Measurements from ENCODE around the gene LOC101059915.
"Not testable (repeated sequence)": the region's sequence is repeated elsewhere in the genome, so short reads cannot be mapped to it uniquely, and the experiment has no call there.

The LOC101059915 gene

GRCh38 chrX:71640002-71640401 is 27.3 kb upstream of the LOC101059915 start:
- DNase-seq (ENCODE audit: low read depth in 2 of 2): no peak

- DNase-seq (ENCODE audit: low read depth in 2 of 2): not testable (repeated sequence)
Observed at GRCh38 chrX:71644406-71644805, 22.9 kb upstream of the LOC101059915 start.

- DNase-seq (ENCODE audit: low read depth in 2 of 2): no peak
Observed at GRCh38 chrX:71650333-71650969, 16.9 kb upstream of the LOC101059915 start.

- DNase-seq (ENCODE audit: low read depth in 2 of 2): peak in 1 of 2 donors; percentile 62
Observed at GRCh38 chrX:71652405-71652804, 14.9 kb upstream of the LOC101059915 start.

GRCh38 chrX:71653344-71653743 is 14.0 kb upstream of the LOC101059915 start:
- no peak for DNase-seq (ENCODE audit: low read depth in 2 of 2)

GRCh38 chrX:71657267-71657666 is 10.1 kb upstream of the LOC101059915 start:
- DNase-seq (ENCODE audit: low read depth in 2 of 2): no peak

- DNase-seq (ENCODE audit: low read depth in 2 of 2): no peak
Observed at GRCh38 chrX:71659342-71659741, 8.0 kb upstream of the LOC101059915 start.

- DNase-seq (ENCODE audit: low read depth in 2 of 2): no peak
Observed at GRCh38 chrX:71659959-71660358, 7.4 kb upstream of the LOC101059915 start.

GRCh38 chrX:71660562-71661416 is 6.6 kb upstream of the LOC101059915 start:
- DNase-seq (ENCODE audit: low read depth in 2 of 2): no peak

GRCh38 chrX:71661919-71662318 is 5.4 kb upstream of the LOC101059915 start:
- no peak for DNase-seq (ENCODE audit: low read depth in 2 of 2)

GRCh38 chrX:71662654-71663053 is 4.7 kb upstream of the LOC101059915 start:
- DNase-seq (ENCODE audit: low read depth in 2 of 2): not testable (repeated sequence)

- peak; percentile 41 to 46 for DNase-seq (ENCODE audit: low read depth in 2 of 2)
Observed at GRCh38 chrX:71663238-71663637, 4.1 kb upstream of the LOC101059915 start.

GRCh38 chrX:71664202-71664601 is 3.1 kb upstream of the LOC101059915 start:
- not testable (repeated sequence) for DNase-seq (ENCODE audit: low read depth in 2 of 2)

GRCh38 chrX:71664889-71665491 is 2.4 kb upstream of the LOC101059915 start:
- DNase-seq (ENCODE audit: low read depth in 2 of 2): no peak

- DNase-seq (ENCODE audit: low read depth in 2 of 2): no peak
Observed at GRCh38 chrX:71665747-71666146, 1.6 kb upstream of the LOC101059915 start.

- no peak for DNase-seq (ENCODE audit: low read depth in 2 of 2)
Observed at GRCh38 chrX:71666240-71667223, 814 bp upstream of the LOC101059915 start.

GRCh38 chrX:71668248-71668595 is 876 bp downstream of the LOC101059915 start:
- DNase-seq (ENCODE audit: low read depth in 2 of 2): no peak

GRCh38 chrX:71669492-71669891 is 2.1 kb downstream of the LOC101059915 start:
- DNase-seq (ENCODE audit: low read depth in 2 of 2): no peak

GRCh38 chrX:71669947-71670346 is 2.6 kb downstream of the LOC101059915 start:
- DNase-seq (ENCODE audit: low read depth in 2 of 2): not testable (repeated sequence)

- peak; percentile 44 to 51 for DNase-seq (ENCODE audit: low read depth in 2 of 2)
Observed at GRCh38 chrX:71671043-71671780, 3.9 kb downstream of the LOC101059915 start.

GRCh38 chrX:71671938-71672337 is 4.6 kb downstream of the LOC101059915 start:
- no peak for DNase-seq (ENCODE audit: low read depth in 2 of 2)

All from activated CD4-positive, alpha-beta T cell treated with anti-CD3 and anti-CD28 coated beads for 24 hours (primary cell).